RWPE2 (cell line): ENCODE results near the gene TGFBR2.

ENCODE experiments used
- ATAC-seq: fragments of 200-7000 bp; cut with Tn5 transposase; 3 replicates; pipeline ENCODE4 v1.9.1; 2021; ENCODE audit warnings: low read depth
- DNase-seq: peaks from one replicate; pipeline ENCODE4 v3.0.0-alpha.2; 2020; ENCODE audit warnings: low spot score
- H3K27ac ChIP-seq: fragments of 450-650 bp; 2 replicates; pipeline ENCODE4 v1.5.1; 2017; ENCODE audit warnings: mild to moderate bottlenecking; ENCODE audit not compliant: poor library complexity, severe bottlenecking
- H3K27me3 ChIP-seq: fragments of 250-450 bp; sonication (Bioruptor Pico); 2 replicates; pipeline ENCODE4 v1.5.1; 2021; ENCODE audit warnings: mild to moderate bottlenecking, moderate library complexity; ENCODE audit not compliant: insufficient read depth, poor library complexity, severe bottlenecking
- H3K36me3 ChIP-seq: fragments of 250-450 bp; sonication (Bioruptor Pico); 2 replicates; pipeline ENCODE4 v1.5.1; 2020; ENCODE audit warnings: low read depth, mild to moderate bottlenecking, moderate library complexity
- H3K4me1 ChIP-seq: fragments of 250-450 bp; sonication (Bioruptor Pico); 2 replicates; pipeline ENCODE4 v1.5.1; 2021; ENCODE audit warnings: mild to moderate bottlenecking, moderate library complexity; ENCODE audit not compliant: insufficient read depth, poor library complexity, severe bottlenecking
- H3K4me3 ChIP-seq: fragments of 250-450 bp; sonication (Bioruptor Pico); 2 replicates; pipeline ENCODE4 v1.5.1; 2021; ENCODE audit warnings: mild to moderate bottlenecking, moderate library complexity; ENCODE audit not compliant: severe bottlenecking
- H3K9me3 ChIP-seq: fragments of 250-450 bp; sonication (Bioruptor Pico); 2 replicates; pipeline ENCODE4 v1.5.1; 2021; ENCODE audit warnings: mild to moderate bottlenecking, moderate library complexity; ENCODE audit not compliant: severe bottlenecking
- CTCF ChIP-seq: fragments of 450-650 bp; IDR thresholded peaks from one replicate; pipeline ENCODE4 v1.5.1; 2017; ENCODE audit warnings: mild to moderate bottlenecking, moderate library complexity; ENCODE audit not compliant: poor library complexity, severe bottlenecking

TGFBR2 gene

GRCh38 chr3:30649572-30650318 is 43.3 kb downstream of the TGFBR2 start:
- no peak for TF ChIP-seq CTCF
- Histone ChIP-seq H3K4me1 (no peaks in the 10 kb centered on the region), H3K36me3 (peaks cover 100% of the 10 kb centered on the region), H3K4me3 (no peak overlapping the region), H3K27me3 (no peaks in the 10 kb centered on the region), H3K27ac (no peak overlapping the region), H3K9me3 (no peaks in the 10 kb centered on the region)
- ATAC-seq (no peak), DNase-seq (no peak)

GRCh38 chr3:30650348-30650995 is 44.1 kb downstream of the TGFBR2 start:
- peaks cover 100% of the 10 kb centered on the region for H3K36me3 ChIP-seq
- DNase-seq (no peak), ATAC-seq (no peak)
- TF ChIP-seq CTCF, result no peak
- no peak overlapping the region for H3K4me3 ChIP-seq
- no peak overlapping the region for H3K27ac ChIP-seq
- no peaks in the 10 kb centered on the region for H3K4me1 ChIP-seq
- H3K27me3 ChIP-seq, result no peaks in the 10 kb centered on the region
- H3K9me3 ChIP-seq, result no peaks in the 10 kb centered on the region

GRCh38 chr3:30654269-30654668 is 47.9 kb downstream of the TGFBR2 start:
- DNase-seq, result no peak
- no peak overlapping the region for H3K4me3 ChIP-seq
- TF ChIP-seq CTCF, result no peak
- H3K4me1 ChIP-seq, result peaks cover 37% of the 10 kb centered on the region
- no peak for ATAC-seq
- H3K9me3 ChIP-seq, result no peaks in the 10 kb centered on the region
- no peaks in the 10 kb centered on the region for H3K27me3 ChIP-seq
- H3K36me3 ChIP-seq, result peaks cover 96% of the 10 kb centered on the region
- peak overlapping the region; percentile 100 for H3K27ac ChIP-seq

GRCh38 chr3:30655187-30655812 is 48.9 kb downstream of the TGFBR2 start:
- DNase-seq, result no peak
- Histone ChIP-seq H3K36me3 (peaks cover 94% of the 10 kb centered on the region), H3K4me3 (no peak overlapping the region), H3K27ac (peak overlapping the region; percentile 100), H3K9me3 (no peaks in the 10 kb centered on the region), H3K4me1 (peaks cover 48% of the 10 kb centered on the region), H3K27me3 (no peaks in the 10 kb centered on the region)
- TF ChIP-seq CTCF, result no peak
- no peak for ATAC-seq
